ENCODE results near the gene NID1.

- TF ChIP-seq CTCF (IDR thresholded peaks at IDR 0.05; ENCODE audit: insufficient read depth, low read depth, low read length), result no peak
- no peak for TF ChIP-seq EZH2 (IDR thresholded peaks at IDR 0.05; ENCODE audit: insufficient read depth, low read length)
Observed at GRCh38 chr1:235939480-235939775, 125.5 kb downstream of the NID1 start.

Data from astrocyte (in vitro differentiated cells and primary cell).